ENCODE results near the gene ATP10A.

The ATP10A gene

GRCh38 chr15:25713736-25714537 is 149.2 kb downstream of the ATP10A start:
- no peak for DNase-seq

GRCh38 chr15:25712961-25713355 is 150.2 kb downstream of the ATP10A start:
- DNase-seq: no peak

DNA sequence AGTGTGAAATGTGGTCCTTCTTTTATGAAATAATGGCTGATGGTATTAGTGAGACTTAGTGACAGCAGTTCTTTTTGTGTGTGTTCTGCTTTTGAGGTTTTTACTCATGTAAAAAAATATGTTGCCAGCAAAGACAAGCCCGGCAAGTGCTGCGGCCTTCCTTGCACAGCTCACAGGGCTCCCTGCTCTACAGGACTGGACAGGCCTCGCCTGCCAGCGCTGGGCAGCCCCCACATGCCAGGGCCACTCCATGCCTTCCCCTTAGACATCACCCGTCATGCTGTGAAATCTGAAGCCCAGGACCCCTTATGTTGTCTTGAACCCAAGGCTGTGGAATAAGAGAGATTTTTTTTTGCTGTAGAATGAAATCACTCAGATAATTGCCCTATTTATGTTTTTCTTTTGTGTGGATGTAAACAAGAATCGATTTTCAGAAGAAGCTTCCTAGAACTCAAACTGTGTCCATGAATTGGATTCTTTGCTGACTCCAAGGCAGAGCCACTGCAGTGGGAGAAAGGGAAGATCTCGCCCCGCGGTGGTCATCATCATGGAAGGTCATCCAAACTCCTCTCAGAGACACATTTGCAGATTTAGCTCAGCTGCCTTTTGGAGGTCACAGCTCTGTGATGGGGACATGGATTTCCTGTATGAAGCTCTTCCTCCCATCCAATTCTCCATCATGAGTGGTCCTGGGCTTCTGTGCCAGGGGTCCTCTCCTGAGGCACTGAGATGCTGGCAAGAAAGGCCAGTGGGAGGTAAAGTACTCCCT is 150.8 kb downstream of the ATP10A start:
- DNase-seq: no peak

DNA sequence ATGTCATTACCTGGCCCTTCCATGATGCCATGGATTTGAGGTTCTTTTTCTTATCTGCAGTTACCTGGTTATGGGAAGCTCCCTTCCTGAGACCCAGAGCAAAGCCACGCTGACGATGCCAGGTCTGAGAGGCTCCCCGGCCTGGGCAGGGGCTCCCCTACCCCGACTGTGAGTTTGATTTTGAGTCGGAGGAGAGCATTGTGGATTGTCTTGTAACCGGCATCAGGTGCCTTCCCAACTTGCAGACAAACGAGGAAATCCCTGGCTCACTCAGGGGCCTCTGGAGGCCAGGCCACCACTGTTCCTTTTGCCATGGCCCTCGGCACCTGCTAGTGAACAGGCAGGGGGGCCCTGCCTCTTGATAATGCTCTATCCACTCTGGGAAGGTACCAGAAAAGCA is 151.4 kb downstream of the ATP10A start:
- no peak for DNase-seq

DNA sequence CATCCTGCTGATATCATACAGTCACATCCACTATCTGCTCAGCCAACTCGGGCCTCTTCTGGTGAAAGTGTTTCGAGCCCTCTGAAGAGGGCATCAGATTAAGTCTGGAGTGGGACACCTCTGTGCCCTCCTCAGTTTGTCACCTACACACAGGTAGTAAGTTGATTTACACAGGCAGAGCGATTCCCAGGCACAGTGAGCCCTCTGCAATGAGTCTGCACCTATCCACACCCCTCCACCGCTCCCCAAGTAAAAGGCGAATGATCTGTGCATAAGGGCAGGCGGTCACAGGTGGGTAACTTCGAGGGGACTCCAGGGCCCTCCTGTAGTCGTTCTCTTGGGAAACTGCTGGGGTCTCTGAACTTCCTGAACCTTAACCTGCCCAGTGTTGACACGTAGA is 152.0 kb downstream of the ATP10A start:
- no peak for DNase-seq

- DNase-seq: no peak
These were observed 152.9 kb downstream of the ATP10A start for GRCh38 chr15:25710184-25710583.

GRCh38 chr15:25709437-25710159 is 153.5 kb downstream of the ATP10A start:
- no peak for DNase-seq

- DNase-seq: no peak
These were observed 154.7 kb downstream of the ATP10A start for GRCh38 chr15:25708391-25708790.

GRCh38 chr15:25707656-25708365 is 155.3 kb downstream of the ATP10A start:
- no peak for DNase-seq

- DNase-seq: no peak
These were observed 156.8 kb downstream of the ATP10A start for GRCh38 chr15:25706176-25706955.

GRCh38 chr15:25705433-25706115 is 157.6 kb downstream of the ATP10A start:
- no peak for DNase-seq

DNA sequence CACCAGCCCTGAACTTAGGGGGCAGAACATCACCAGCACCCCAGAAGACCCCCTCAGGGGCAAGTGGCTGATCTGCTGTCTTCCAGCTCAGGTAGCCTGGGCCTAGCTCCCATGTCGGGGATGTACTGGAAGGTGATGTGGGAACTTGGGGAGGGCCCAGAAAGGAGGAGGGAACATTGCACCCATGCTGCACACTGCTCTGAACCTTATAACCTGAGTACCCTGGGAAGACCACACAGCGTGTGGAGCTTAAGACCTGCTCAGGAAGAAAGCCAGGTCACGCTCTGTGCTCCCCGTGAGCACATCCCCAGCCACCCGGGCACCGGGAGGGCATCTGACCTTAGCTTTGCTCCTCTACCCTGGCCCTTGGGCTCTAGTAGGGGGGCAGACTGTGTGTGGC is 159.4 kb downstream of the ATP10A start:
- DNase-seq: no peak

GRCh38 chr15:25701721-25702465 is 161.2 kb downstream of the ATP10A start:
- DNase-seq: no peak

DNA sequence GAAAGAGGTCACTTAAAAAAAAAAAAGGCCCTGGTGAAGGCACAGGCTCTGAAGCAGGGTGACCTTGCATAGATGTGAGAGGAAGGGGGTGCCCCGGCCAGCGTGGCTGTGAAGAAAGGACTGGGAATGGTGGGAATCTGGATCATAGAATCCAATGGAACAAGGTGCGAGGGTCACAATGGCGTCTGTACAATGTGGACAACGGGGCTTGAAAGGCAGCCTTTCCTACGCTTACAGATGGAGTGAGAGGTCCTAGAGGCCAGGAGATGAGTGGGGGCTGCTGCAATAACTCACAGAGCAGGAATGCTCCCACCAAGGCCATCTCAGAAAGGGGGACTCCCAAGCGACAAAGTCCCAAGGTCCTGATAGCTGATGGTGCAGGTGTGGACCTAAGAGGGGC is 162.2 kb downstream of the ATP10A start:
- DNase-seq: no peak

- DNase-seq: no peak
These were observed 165.5 kb downstream of the ATP10A start for GRCh38 chr15:25697586-25697985.

- no peak for DNase-seq
These were observed 167.0 kb downstream of the ATP10A start for GRCh38 chr15:25695875-25696760.

GRCh38 chr15:25694823-25695312 is 168.3 kb downstream of the ATP10A start:
- DNase-seq: no peak

GRCh38 chr15:25694239-25694584 is 168.9 kb downstream of the ATP10A start:
- no peak for DNase-seq
